K562 (cell line): ENCODE results near the gene TFDP3. TPM values are rescaled to one million over a fixed set of nuclear protein-coding genes. Genes with fewer than 3 reads are reported as not detected.

Experiments
- ATAC-seq: fragments of 200-7000 bp; cut with Tn5 transposase; 3 replicates; pipeline ENCODE4 v1.9.1; 2020; ENCODE audit warnings: moderate library complexity
- BruUV-seq: library from RNA; stranded (reverse); fragments of 400-500 nt; replicated peaks from 2 replicates; lab custom pipeline; 2021; lab: Mats Ljungman, UMichigan
- CTCF ChIA-PET: fragments of 300-600 bp; formaldehyde crosslinking; extraction: SDS; loops from one replicate; lab custom pipeline; 2021; ENCODE audit warnings: low intra/inter-chr PET ratio; lab: Yijun Ruan, JAX
- POLR2A ChIA-PET: fragments of 300-600, 350-650 bp; sonication (Branson Sonifier 250); formaldehyde crosslinking; extraction: SDS; loops from one replicate; lab custom pipeline; 2021; ENCODE audit warnings: antibody characterized with exemption, inconsistent platforms; lab: Yijun Ruan, JAX
- DNase-seq, 4 experiments: peaks; one replicate each; pipeline versions ENCODE4 v3.0.0 to v3.0.0-alpha.2; 2011 to 2018; ENCODE audit warnings: low spot score in 3 of 4, mixed read lengths in 3 of 4; ENCODE audit errors: extremely low read depth in 1 of 4
- FAIRE-seq: peaks from 2 replicates; lab custom pipeline; 2011; peaks lifted over from hg19 to GRCh38; lab: Jason Lieb, UNC
- H2AFZ ChIP-seq: 2 replicates; pipeline ENCODE4 v1.6.0; 2011; ENCODE audit warnings: low read depth, low read length, control low read depth, inconsistent platforms
- H3K27ac ChIP-seq: fragments of 200-600 bp; 3 replicates; pipeline ENCODE4 v1.8.0; 2011; ENCODE audit warnings: low read depth, mild to moderate bottlenecking, control low read depth, inconsistent platforms, low read length, moderate library complexity, mixed read lengths; ENCODE audit errors: extremely low read depth
- H3K27me3 ChIP-seq, 2 experiments: fragments of 300-600 bp in 1 of 2; 2 replicates in 1 of 2; 3 replicates in 1 of 2; pipeline versions ENCODE4 v1.6.0 to v1.8.0; 2011; ENCODE audit warnings: inconsistent platforms in 2 of 2, low read length in 2 of 2, mild to moderate bottlenecking in 1 of 2, mixed read lengths in 1 of 2, moderate library complexity in 1 of 2; ENCODE audit not compliant: control insufficient read depth in 2 of 2, insufficient read depth in 2 of 2
- H3K36me3 ChIP-seq: fragments of 300-600 bp; 3 replicates; pipeline ENCODE4 v1.8.0; 2011; ENCODE audit warnings: mild to moderate bottlenecking, low read length, inconsistent platforms; ENCODE audit not compliant: control insufficient read depth, insufficient read depth
- H3K4me1 ChIP-seq, 2 experiments: fragments of 200-600 bp in 1 of 2; replicated peaks in 1 of 2; 2 replicates in 1 of 2; 3 replicates in 1 of 2; pipeline versions ENCODE4 v1.5.1 to v1.8.0; 2011; ENCODE audit warnings: inconsistent platforms in 2 of 2, low read length in 2 of 2, mild to moderate bottlenecking in 1 of 2, mixed read lengths in 1 of 2, moderate library complexity in 1 of 2; ENCODE audit not compliant: control insufficient read depth in 2 of 2, insufficient read depth in 2 of 2
- H3K4me2 ChIP-seq: 2 replicates; pipeline ENCODE4 v1.6.1; 2011; ENCODE audit warnings: low read length, control low read depth, inconsistent platforms, mixed read lengths; ENCODE audit not compliant: insufficient read depth
- H3K4me3 ChIP-seq: fragments of 200-600 bp; sonication (generic), shearing (Covaris generic); 2 replicates; pipeline ENCODE4 v1.5.1; 2016; ENCODE audit warnings: control low read depth, inconsistent platforms
- H3K79me2 ChIP-seq: fragments of 200-600 bp; 3 replicates; pipeline ENCODE4 v1.8.0; 2011; ENCODE audit warnings: low read length, inconsistent platforms; ENCODE audit not compliant: control insufficient read depth, insufficient read depth
- H3K9ac ChIP-seq, 2 experiments: 2 replicates each; pipeline versions ENCODE4 v1.6.0 to v1.6.1; 2011; ENCODE audit warnings: low read depth in 2 of 2, low read length in 2 of 2, control low read depth in 1 of 2, inconsistent platforms in 1 of 2, mild to moderate bottlenecking in 1 of 2, mixed read lengths in 1 of 2; ENCODE audit not compliant: insufficient read depth in 1 of 2
- H3K9me1 ChIP-seq: one replicate; pipeline ENCODE4 v1.6.0; 2011; ENCODE audit warnings: inconsistent platforms, mild to moderate bottlenecking, low read length, moderate library complexity; ENCODE audit not compliant: control insufficient read depth, insufficient read depth
- H3K9me3 ChIP-seq: replicated peaks from 2 replicates; pipeline ENCODE4 v1.5.1; 2011; ENCODE audit warnings: low read depth, low read length, inconsistent platforms; ENCODE audit not compliant: control insufficient read depth, insufficient read depth
- H4K20me1 ChIP-seq: replicated peaks from 2 replicates; pipeline ENCODE4 v1.6.1; 2011; ENCODE audit warnings: low read length, inconsistent platforms, mixed read lengths; ENCODE audit not compliant: control insufficient read depth, insufficient read depth
- HDAC6 ChIP-seq: IDR thresholded peaks from 2 replicates; pipeline ENCODE4 v1.6.1; 2012; ENCODE audit warnings: low read depth, mild to moderate bottlenecking, control low read depth, inconsistent platforms, low read length, moderate library complexity
- HDGF ChIP-seq: fragments of 450-650 bp; IDR thresholded peaks from 2 replicates; pipeline ENCODE4 v1.6.1; 2016
- KDM5B ChIP-seq: fragments of 200-600 bp; sonication (generic); IDR thresholded peaks from 2 replicates; pipeline ENCODE4 v1.6.1; 2012; ENCODE audit warnings: low read depth, mild to moderate bottlenecking, moderate library complexity, low read length, control low read depth, inconsistent platforms; ENCODE audit not compliant: insufficient replicate concordance
- PHB ChIP-seq: fragments of 250-450 bp; sonication (Bioruptor Pico); IDR thresholded peaks from 2 replicates; pipeline ENCODE4 v1.5.0; 2021
- TAF1 ChIP-seq: IDR thresholded peaks from 2 replicates; pipeline ENCODE4 v1.6.1; 2011; ENCODE audit warnings: mild to moderate bottlenecking, low read length, moderate library complexity; ENCODE audit not compliant: insufficient read depth, control insufficient read depth, severe bottlenecking; ENCODE audit errors: extremely low read depth
- ZFP36 ChIP-seq: fragments of 150-350 bp; IDR thresholded peaks from 2 replicates; pipeline ENCODE4 v1.6.1; 2018; ENCODE audit warnings: low read length, low read depth; ENCODE audit not compliant: partially characterized antibody
- ZKSCAN1 ChIP-seq: fragments of 150-350 bp; IDR thresholded peaks from 2 replicates; pipeline ENCODE4 v1.6.1; 2016; ENCODE audit warnings: low read depth, low read length
- ZNF551 ChIP-seq: fragments of 250-450 bp; sonication (Bioruptor Pico); IDR thresholded peaks from 2 replicates; pipeline ENCODE4 v1.5.0; 2021; ENCODE audit warnings: mild to moderate bottlenecking, moderate library complexity
- WGBS: fragments of 100-300 bp; shearing (Covaris generic); methylation state at CpG from one replicate; pipeline ENCODE4 v1.1.6; 2016; ENCODE audit warnings: low coverage, mixed read lengths; ENCODE audit not compliant: insufficient coverage; ENCODE audit errors: missing lambda C conversion rate; 5-methylcytosine and 5-hydroxymethylcytosine counted together
- in situ Hi-C: fragments of 300-500 bp; cut with MboI; formaldehyde crosslinking; loops from 4 replicates; pipeline ENCODE4 v1.15.0; 2018; ENCODE audit warnings: inconsistent platforms, mixed read lengths
- intact Hi-C: fragments of 100-400 bp; cut with micrococcal nuclease; formaldehyde crosslinking; loops from 2 replicates; pipeline ENCODE4 v1.14.2; 2022
- polyA plus RNA-seq, 8 experiments: library from polyadenylated mRNA; depleted of rRNA in 4 of 8; stranded (reverse) in 5 of 8; unstranded in 3 of 8; fragments of >200 nt; fragmentation: Nextera tagmentation in 2 of 8; fragmentation: Illumina TruSeq in 1 of 8; extraction: Ambion mirVana in 2 of 8; extraction: Trizol in 1 of 8; gene quantifications; 2 replicates each; pipeline versions ENCODE4 v1.2.1 to v1.2.3, GENCODE V29; 2011 to 2014; ENCODE audit warnings: inconsistent platforms in 1 of 8, missing spikeins in 1 of 8
- total RNA-seq, 7 experiments: library from RNA; depleted of rRNA in 6 of 7; stranded (reverse); fragments of >200 nt in 6 of 7; fragmentation: Illumina TruSeq in 2 of 7; extraction: Trizol in 2 of 7; gene quantifications; 2 replicates each; pipeline versions ENCODE4 v1.2.1 to v1.2.3, GENCODE V29; 2011 to 2021; ENCODE audit warnings: low replicate concordance in 1 of 7

TFDP3 gene
- total and polyA plus RNA-seq, 9 of the 15 experiments (the other 6 are each of a cell fraction or from before 2014, with no cell fraction given) = 0.09 to 0.25 (median 0.12) TPM; not detected in 5

- POLR2A ChIA-PET = no interaction called here
- TF ChIP-seq TAF1 = no peak
- no peak for TF ChIP-seq HDGF
- TF ChIP-seq ZFP36 = no peak
- TF ChIP-seq KDM5B = no peak
- no peak for TF ChIP-seq HDAC6
- TF ChIP-seq ZKSCAN1 = no peak
- TF ChIP-seq, all 486 proteins: peak for 0
These were observed 14.2 kb upstream of the TFDP3 start for GRCh38 chrX:133232331-133232730.

GRCh38 chrX:133229361-133229760 lies 11.2 kb upstream of the TFDP3 start:
- no TSS peak for BruUV-seq
- FAIRE-seq = no peak
- TF ChIP-seq ZNF551 = no peak
- no peak for TF ChIP-seq PHB (CRISPR knock-in tag)
- H4K20me1 ChIP-seq = no peaks in the 10 kb centered on the region
- POLR2A ChIA-PET = no interaction called here
- no peak overlapping the region for H3K4me3 ChIP-seq
- CTCF ChIA-PET = no interaction called here
- intact Hi-C loops (no loop called here), in situ Hi-C loops (no loop called here)
- H3K9ac ChIP-seq = no peak overlapping the region
- no peaks in the 10 kb centered on the region for H3K79me2 ChIP-seq
- no peak for DNase-seq
- WGBS = 0% methylated on average over 4 of the region's 4 CpGs
- H3K4me1 ChIP-seq = no peaks in the 10 kb centered on the region
- H3K4me2 ChIP-seq = no peak overlapping the region
- no peaks in the 10 kb centered on the region for H3K9me1 ChIP-seq
- ATAC-seq = no peak
- no peaks in the 10 kb centered on the region for H3K27me3 ChIP-seq
- H3K36me3 ChIP-seq = no peaks in the 10 kb centered on the region
- H3K9me3 ChIP-seq = no peaks in the 10 kb centered on the region
- H2AFZ ChIP-seq = no peak overlapping the region
- H3K27ac ChIP-seq = no peak overlapping the region

More at GRCh38 chrX:133232331-133232730, 14.2 kb upstream of the TFDP3 start:
- in situ Hi-C loops (no loop called here), intact Hi-C loops (no loop called here)
- Histone ChIP-seq H3K79me2 (no peaks in the 10 kb centered on the region), H4K20me1 (no peaks in the 10 kb centered on the region), H3K4me1 (no peaks in the 10 kb centered on the region), H3K4me2 (no peak overlapping the region), H3K9me3 (no peaks in the 10 kb centered on the region), H3K27ac (no peak overlapping the region), H3K36me3 (no peaks in the 10 kb centered on the region), H3K27me3 (no peaks in the 10 kb centered on the region), H2AFZ (no peak overlapping the region), H3K9ac (no peak overlapping the region), H3K9me1 (no peaks in the 10 kb centered on the region), H3K4me3 (no peak overlapping the region)
- CTCF ChIA-PET = no interaction called here
- DNase-seq (no peak), FAIRE-seq (no peak), ATAC-seq (no peak)
- WGBS = no CpG with 5 or more reads among the region's 1 CpG
- no TSS peak for BruUV-seq
